Activated CD8-positive, alpha-beta T cell treated with anti-CD3 and anti-CD28 coated beads for 36 hours (primary cell): ENCODE data around the gene TMEM121. TPM values are rescaled to one million over a fixed set of nuclear protein-coding genes. Genes with fewer than 3 reads are reported as not detected.

Experiments used
- ATAC-seq: fragments of 200-7000 bp; cut with Tn5 transposase; one replicate; pipeline ENCODE4 v1.10.0; 2021; ENCODE audit warnings: mild to moderate bottlenecking, moderate library complexity
- CTCF ChIA-PET: fragments of 350-600 bp; sonication (Branson Sonifier 250); formaldehyde crosslinking; loops from one replicate; lab custom pipeline; 2021; ENCODE audit warnings: antibody characterized with exemption; lab: Charles Lee
- POLR2A ChIA-PET: fragments of 350-600 bp; sonication (Branson Sonifier 250); formaldehyde crosslinking; loops from one replicate; lab custom pipeline; 2021; ENCODE audit warnings: antibody characterized with exemption; lab: Charles Lee
- DNase-seq: peaks from one replicate; pipeline ENCODE4 v3.0.0-alpha.2; 2020
- H3K27ac Mint-ChIP-seq: one replicate; pipeline ENCODE4 v1.8.0; 2021; ENCODE audit warnings: mild to moderate bottlenecking, mixed read lengths
- H3K27me3 Mint-ChIP-seq: one replicate; pipeline ENCODE4 v1.8.0; 2021; ENCODE audit warnings: mixed read lengths
- H3K36me3 Mint-ChIP-seq: one replicate; pipeline ENCODE4 v1.8.0; 2021; ENCODE audit warnings: low read depth, mixed read lengths
- H3K4me1 Mint-ChIP-seq: one replicate; pipeline ENCODE4 v1.8.0; 2021; ENCODE audit warnings: low read depth, mixed read lengths
- H3K4me3 Mint-ChIP-seq: one replicate; pipeline ENCODE4 v1.8.0; 2021; ENCODE audit warnings: mild to moderate bottlenecking, moderate library complexity, mixed read lengths
- H3K9me3 Mint-ChIP-seq: one replicate; pipeline ENCODE4 v1.8.0; 2021; ENCODE audit warnings: mixed read lengths
- intact Hi-C: fragments of 100-400 bp; cut with micrococcal nuclease; formaldehyde crosslinking; loops from one replicate; pipeline ENCODE4 v1.10.0; 2022
- total RNA-seq, 2 experiments: library from RNA; stranded (reverse); gene quantifications; one replicate each; pipeline ENCODE4 v1.2.3, GENCODE V29; 2021
- TF ChIP-seq, protein P1 (sequence below): fragments of 200-600 bp; IDR thresholded peaks from one replicate; pipeline ENCODE4 v1.8.0; 2022; ENCODE audit warnings: antibody characterized with exemption, mild to moderate bottlenecking

TMEM121 gene
- total RNA-seq, 2 experiments from 2014 or later, result 12.0 to 12.1 TPM

DNA sequence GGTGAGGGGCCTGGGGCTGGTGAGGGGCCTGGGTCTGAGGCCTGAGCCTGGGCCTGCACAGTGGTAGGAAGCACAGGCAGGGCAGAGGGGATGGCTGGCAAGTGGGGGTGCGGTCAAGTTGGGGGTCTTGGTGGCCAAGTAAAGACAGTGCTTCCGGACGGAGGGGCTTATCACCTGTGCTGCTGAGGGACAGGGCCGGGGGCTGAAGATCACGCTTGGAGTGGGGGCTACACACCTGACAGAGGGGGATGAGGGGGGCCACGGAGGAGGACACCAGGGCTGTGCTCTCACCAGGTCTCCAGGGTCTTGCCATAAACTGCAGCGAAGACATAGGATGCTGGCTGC, 23.1 kb upstream of the TMEM121 start:
- ATAC-seq (no peak), DNase-seq (no peak)
- Mint-ChIP-seq H3K9me3 (no peaks in the 10 kb centered on the region), H3K4me3 (no peak overlapping the region), H3K36me3 (no peaks in the 10 kb centered on the region), H3K27ac (no peak overlapping the region), H3K4me1 (no peaks in the 10 kb centered on the region), H3K27me3 (peaks cover 9% of the 10 kb centered on the region)
- intact Hi-C loops, result no loop called here
- ChIA-PET POLR2A (no interaction called here), CTCF (no interaction called here)
- TF ChIP-seq, protein P1, sequence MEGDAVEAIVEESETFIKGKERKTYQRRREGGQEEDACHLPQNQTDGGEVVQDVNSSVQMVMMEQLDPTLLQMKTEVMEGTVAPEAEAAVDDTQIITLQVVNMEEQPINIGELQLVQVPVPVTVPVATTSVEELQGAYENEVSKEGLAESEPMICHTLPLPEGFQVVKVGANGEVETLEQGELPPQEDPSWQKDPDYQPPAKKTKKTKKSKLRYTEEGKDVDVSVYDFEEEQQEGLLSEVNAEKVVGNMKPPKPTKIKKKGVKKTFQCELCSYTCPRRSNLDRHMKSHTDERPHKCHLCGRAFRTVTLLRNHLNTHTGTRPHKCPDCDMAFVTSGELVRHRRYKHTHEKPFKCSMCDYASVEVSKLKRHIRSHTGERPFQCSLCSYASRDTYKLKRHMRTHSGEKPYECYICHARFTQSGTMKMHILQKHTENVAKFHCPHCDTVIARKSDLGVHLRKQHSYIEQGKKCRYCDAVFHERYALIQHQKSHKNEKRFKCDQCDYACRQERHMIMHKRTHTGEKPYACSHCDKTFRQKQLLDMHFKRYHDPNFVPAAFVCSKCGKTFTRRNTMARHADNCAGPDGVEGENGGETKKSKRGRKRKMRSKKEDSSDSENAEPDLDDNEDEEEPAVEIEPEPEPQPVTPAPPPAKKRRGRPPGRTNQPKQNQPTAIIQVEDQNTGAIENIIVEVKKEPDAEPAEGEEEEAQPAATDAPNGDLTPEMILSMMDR, result no peak

DNA sequence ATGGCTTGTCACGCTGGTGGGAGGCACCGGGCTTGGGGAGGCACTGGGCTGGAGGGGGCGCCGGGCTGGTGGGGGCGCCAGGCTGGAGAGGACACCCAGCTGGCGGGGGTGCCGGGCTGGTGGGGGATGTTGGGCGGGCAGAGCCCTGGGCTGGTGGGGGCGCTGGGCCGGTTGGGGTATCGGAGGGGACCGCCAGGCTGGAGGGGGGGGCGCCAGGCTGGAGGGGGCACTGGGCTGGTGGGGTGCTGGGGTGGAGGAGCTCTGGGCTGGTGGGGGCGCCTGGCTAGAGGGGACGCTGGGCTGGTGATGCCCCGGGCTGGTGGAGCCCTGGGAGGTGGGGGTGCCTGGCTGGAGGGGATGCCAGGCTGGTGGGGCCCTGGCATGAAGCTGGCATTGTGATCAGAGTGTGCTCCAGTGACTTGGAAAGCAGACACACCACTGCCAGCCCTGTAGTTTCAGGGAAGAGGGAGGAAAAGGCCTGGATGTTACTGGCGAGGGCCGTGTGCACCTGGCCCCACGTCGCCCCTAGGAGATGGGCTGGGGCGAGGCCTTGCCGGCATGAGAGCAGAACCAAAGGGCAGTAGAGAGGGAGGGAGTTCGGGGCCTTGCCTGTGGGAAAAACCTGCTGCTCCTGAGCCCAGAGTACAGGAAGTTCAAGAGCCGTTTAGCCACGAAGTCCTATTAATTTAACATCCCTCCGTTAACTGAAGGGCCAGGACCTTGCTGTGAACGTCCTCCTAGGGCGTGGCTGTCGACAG, 22.3 kb upstream of the TMEM121 start:
- H3K27ac Mint-ChIP-seq, result no peak overlapping the region
- H3K4me3 Mint-ChIP-seq, result no peak overlapping the region
- peaks cover 14% of the 10 kb centered on the region for H3K27me3 Mint-ChIP-seq
- ChIA-PET CTCF (no interaction called here), POLR2A (no interaction called here)
- no peaks in the 10 kb centered on the region for H3K36me3 Mint-ChIP-seq
- ATAC-seq (no peak), DNase-seq (no peak)
- TF ChIP-seq, protein P1, result no peak
- no peaks in the 10 kb centered on the region for H3K4me1 Mint-ChIP-seq
- intact Hi-C loops, result no loop called here
- H3K9me3 Mint-ChIP-seq, result no peaks in the 10 kb centered on the region

DNA sequence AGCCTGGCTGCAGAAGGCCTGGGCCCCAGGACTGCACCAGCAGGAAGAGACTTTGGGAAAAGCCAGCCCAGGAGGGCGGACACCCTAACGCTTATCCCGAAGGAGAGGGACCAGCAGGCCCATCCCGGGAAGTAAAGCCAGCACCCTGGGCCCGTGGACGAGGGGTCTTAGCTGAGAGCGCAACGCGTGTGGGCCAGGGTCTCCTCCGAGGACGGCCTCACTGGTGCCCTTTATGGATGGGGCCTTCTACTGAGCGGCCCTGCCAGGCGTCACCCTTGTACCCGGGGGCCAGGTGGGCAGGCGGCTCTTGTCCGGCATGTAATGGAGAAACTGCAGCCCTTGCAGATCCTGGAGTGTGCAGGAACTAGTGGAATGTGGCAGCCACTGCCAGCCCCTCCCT, 21.3 kb upstream of the TMEM121 start:
- H3K4me1 Mint-ChIP-seq, result no peaks in the 10 kb centered on the region
- intact Hi-C loops, result no loop called here
- H3K4me3 Mint-ChIP-seq, result no peak overlapping the region
- no peak for ATAC-seq
- ChIA-PET CTCF (no interaction called here), POLR2A (interaction anchor here (0.6 kb wide), 1 partner anchor 10 kb away, joined by 3 read pairs; no protein-coding TSS in a partner anchor)
- H3K27ac Mint-ChIP-seq, result no peak overlapping the region
- no peak for DNase-seq
- H3K36me3 Mint-ChIP-seq, result no peaks in the 10 kb centered on the region
- H3K27me3 Mint-ChIP-seq, result peaks cover 14% of the 10 kb centered on the region
- TF ChIP-seq, protein P1, result no peak
- H3K9me3 Mint-ChIP-seq, result no peaks in the 10 kb centered on the region

DNA sequence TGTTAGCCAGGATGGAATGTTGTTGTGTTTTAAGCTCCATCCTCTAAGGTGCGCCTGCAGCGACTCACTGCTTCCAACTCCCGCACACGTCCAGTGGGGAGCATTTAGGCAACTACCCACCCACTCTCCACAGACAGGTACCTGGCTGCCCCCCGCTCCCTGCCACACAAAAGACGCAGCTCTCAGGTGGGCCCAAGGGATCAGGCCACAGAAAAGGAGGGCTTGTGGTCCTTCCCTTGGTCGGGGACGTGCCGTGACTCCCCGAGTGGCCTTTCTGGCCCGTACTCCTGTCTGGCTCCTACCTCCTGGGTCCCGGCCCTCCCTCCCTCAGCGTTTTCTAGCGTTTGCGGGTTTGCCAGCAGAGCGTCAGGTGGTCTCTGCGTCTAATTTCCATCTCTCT, 19.1 kb upstream of the TMEM121 start:
- CTCF ChIA-PET, result interaction anchor here (1.1 kb wide), 1 partner anchor 27 kb away, joined by 4 read pairs; no protein-coding TSS in a partner anchor

DNA sequence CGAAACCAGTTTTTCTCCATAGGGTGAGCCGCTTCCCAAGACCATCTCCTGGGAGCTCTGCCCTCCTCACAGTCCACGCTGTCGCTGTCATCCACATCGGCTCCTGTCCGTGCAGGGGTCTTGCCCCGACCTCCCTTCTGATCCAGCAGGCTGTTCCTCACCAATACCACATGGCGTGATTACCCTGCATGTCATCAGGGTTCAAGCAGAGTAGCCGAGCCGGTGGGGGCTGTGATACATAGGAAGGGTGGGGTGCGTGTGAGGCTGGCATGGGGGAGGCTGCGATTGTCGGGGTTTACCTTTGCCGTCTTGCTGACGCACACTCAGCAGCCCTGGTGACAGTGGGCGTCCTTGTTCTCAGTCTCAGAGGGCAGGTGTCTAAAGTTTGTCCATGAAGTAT, 18.3 kb upstream of the TMEM121 start:
- CTCF ChIA-PET, result interaction anchor here (1.1 kb wide), 1 partner anchor 27 kb away, joined by 4 read pairs; no protein-coding TSS in a partner anchor
- no peaks in the 10 kb centered on the region for H3K4me1 Mint-ChIP-seq

More for the DNA sequence above, 19.1 kb upstream of the TMEM121 start:
- POLR2A ChIA-PET, result interaction anchor here (0.6 to 1.4 kb wide), 2 partner anchors 10 kb away, joined by 3 to 5 read pairs; no protein-coding TSS in a partner anchor
- H3K36me3 Mint-ChIP-seq, result no peaks in the 10 kb centered on the region
- TF ChIP-seq, protein P1, result no peak
- DNase-seq (no peak), ATAC-seq (no peak)
- intact Hi-C loops, result no loop called here
- H3K27ac Mint-ChIP-seq, result no peak overlapping the region
- H3K4me1 Mint-ChIP-seq, result no peaks in the 10 kb centered on the region
- peaks cover 22% of the 10 kb centered on the region for H3K27me3 Mint-ChIP-seq
- H3K4me3 Mint-ChIP-seq, result no peak overlapping the region
- no peaks in the 10 kb centered on the region for H3K9me3 Mint-ChIP-seq

More for the DNA sequence above, 18.3 kb upstream of the TMEM121 start:
- H3K27ac Mint-ChIP-seq, result no peak overlapping the region
- no peaks in the 10 kb centered on the region for H3K36me3 Mint-ChIP-seq
- ATAC-seq (no peak), DNase-seq (no peak)
- no peaks in the 10 kb centered on the region for H3K9me3 Mint-ChIP-seq
- no peak overlapping the region for H3K4me3 Mint-ChIP-seq
- TF ChIP-seq, protein P1, result no peak
- intact Hi-C loops, result no loop called here
- H3K27me3 Mint-ChIP-seq, result peaks cover 20% of the 10 kb centered on the region
- POLR2A ChIA-PET, result interaction anchor here (1.4 kb wide), 1 partner anchor 10 kb away, joined by 5 read pairs; no protein-coding TSS in a partner anchor
